Kidney (tissue), 14 donors: ENCODE measurements around the gene PIGU. TPM values are rescaled to one million over a fixed set of nuclear protein-coding genes. Genes with fewer than 3 reads are reported as not detected.

Source experiments
- DNase-seq, 5 donors: peaks; one replicate each; pipeline ENCODE4 v3.0.0-alpha.2; 2013 to 2020
- FAIRE-seq: peaks from 2 replicates; lab custom pipeline; 2012; peaks lifted over from hg19 to GRCh38; lab: Jason Lieb, UNC
- H3K27ac ChIP-seq, 2 donors: one replicate each; pipeline ENCODE4 v1.7.0; 2013; ENCODE audit warnings: low read depth in 2 of 2, low read length in 2 of 2, inconsistent platforms in 1 of 2
- H3K27me3 ChIP-seq: one replicate; pipeline ENCODE4 v1.7.1; 2013; ENCODE audit warnings: low read length, inconsistent platforms; ENCODE audit not compliant: control insufficient read depth, insufficient read depth
- H3K36me3 ChIP-seq, 3 donors: one replicate each; pipeline versions ENCODE4 v1.7.0 to v1.7.1; 2013; ENCODE audit warnings: low read length in 3 of 3, control low read depth in 1 of 3, inconsistent platforms in 1 of 3; ENCODE audit not compliant: insufficient read depth in 3 of 3, control insufficient read depth in 2 of 3
- H3K4me1 ChIP-seq, 3 donors: one replicate each; pipeline versions ENCODE4 v1.7.0 to v1.7.1; 2013; ENCODE audit warnings: low read length in 3 of 3, inconsistent platforms in 1 of 3, low read depth in 1 of 3; ENCODE audit not compliant: control insufficient read depth in 2 of 3, insufficient read depth in 2 of 3
- H3K4me3 ChIP-seq, 3 donors: one replicate each; pipeline versions ENCODE4 v1.7.0 to v1.8.1; 2013; ENCODE audit warnings: low read length in 3 of 3, control low read depth in 1 of 3, inconsistent platforms in 1 of 3
- H3K9ac ChIP-seq, 3 donors: one replicate each; pipeline versions ENCODE4 v1.7.0 to v1.7.1; 2013; ENCODE audit warnings: low read length in 3 of 3, control low read depth in 1 of 3, inconsistent platforms in 1 of 3
- H3K9me3 ChIP-seq, 3 donors: one replicate each; pipeline versions ENCODE4 v1.7.0 to v1.7.1; 2013; ENCODE audit warnings: low read length in 3 of 3, control low read depth in 1 of 3, inconsistent platforms in 1 of 3; ENCODE audit not compliant: control insufficient read depth in 2 of 3, insufficient read depth in 1 of 3
- CTCF ChIP-seq: IDR thresholded peaks from 3 replicates; pipeline ENCODE4 v1.5.1; 2012; ENCODE audit warnings: mild to moderate bottlenecking, moderate library complexity, borderline replicate concordance; ENCODE audit not compliant: insufficient read depth; ENCODE audit errors: extremely low read depth
- intact Hi-C: fragments of 100-400 bp; cut with DNase I; formaldehyde crosslinking; loops from one replicate; pipeline ENCODE4 v1.11.1; 2022
- polyA plus RNA-seq: library from polyadenylated mRNA; stranded (reverse); fragments of 350-450 nt; fragmentation: Illumina TruSeq; extraction: RNeasy Lipid Tissue Mini Kit (QIAGEN cat#74804); gene quantifications from one replicate; pipeline ENCODE4 v1.2.3, GENCODE V29; 2014; ENCODE audit warnings: low read depth, low replicate concordance; ENCODE audit not compliant: insufficient read depth
- total RNA-seq: library from RNA; stranded (reverse); fragmentation: NEBNext Ultra II Directional; extraction: Animal tissue kit (Norgen Biotek cat#: 25700); gene quantifications from one replicate; pipeline ENCODE4 v1.2.1, GENCODE V29; 2021
- donor health status: control.
- donor health status: control.
- donor health status: control.
- donor health status: control.
- donor health status: control.
- donor health status: DM: yes; HTN: yes; CAD: no.
- donor health status: Normal renal cell carcinoma (clear cell type).

Gene PIGU
- total and polyA plus RNA-seq, 2 donors from 2014 or later = 15.9 to 42.0 TPM

- DNase-seq = no peak
- Histone ChIP-seq H3K9ac (no peak overlapping the region), H3K36me3 (peaks cover 0 to 41% (median 13%) of the 10 kb centered on the region in 3 donors), H3K4me3 (no peak overlapping the region), H3K4me1 (no peaks in the 10 kb centered on the region), H3K27me3 (no peaks in the 10 kb centered on the region), H3K9me3 (no peaks in the 10 kb centered on the region), H3K27ac (no peak overlapping the region)
- no peak for FAIRE-seq
- TF ChIP-seq CTCF = no peak
- intact Hi-C loops = no loop called here
Measured at GRCh38 chr20:34539756-34540155, 137.1 kb downstream of the PIGU start.

DNA sequence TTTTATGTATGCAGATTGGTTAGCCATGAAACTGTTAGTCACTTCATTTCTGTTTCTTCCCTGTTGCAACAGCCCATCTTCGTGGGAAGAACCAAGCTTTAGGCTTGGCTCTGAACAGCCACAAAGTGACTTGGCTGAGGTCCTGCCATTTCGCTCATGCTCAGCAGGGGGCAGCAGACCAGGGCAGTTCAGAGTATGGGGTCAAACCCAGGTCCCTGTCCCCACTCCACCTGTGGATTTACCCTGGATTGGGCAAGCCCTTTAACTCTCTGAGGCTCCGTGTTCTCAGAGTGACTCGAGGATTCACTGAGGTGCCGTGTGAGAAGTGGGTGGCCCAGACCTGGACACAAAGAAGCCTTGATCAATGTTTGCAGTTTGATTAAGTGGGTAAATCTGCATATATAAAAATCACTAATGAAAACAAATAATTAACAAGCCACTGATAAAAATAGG lies 138.2 kb downstream of the PIGU start:
- TF ChIP-seq CTCF = peak; percentile 82
- H3K36me3 ChIP-seq = peaks cover 3 to 49% (median 19%) of the 10 kb centered on the region in 3 donors

DNA sequence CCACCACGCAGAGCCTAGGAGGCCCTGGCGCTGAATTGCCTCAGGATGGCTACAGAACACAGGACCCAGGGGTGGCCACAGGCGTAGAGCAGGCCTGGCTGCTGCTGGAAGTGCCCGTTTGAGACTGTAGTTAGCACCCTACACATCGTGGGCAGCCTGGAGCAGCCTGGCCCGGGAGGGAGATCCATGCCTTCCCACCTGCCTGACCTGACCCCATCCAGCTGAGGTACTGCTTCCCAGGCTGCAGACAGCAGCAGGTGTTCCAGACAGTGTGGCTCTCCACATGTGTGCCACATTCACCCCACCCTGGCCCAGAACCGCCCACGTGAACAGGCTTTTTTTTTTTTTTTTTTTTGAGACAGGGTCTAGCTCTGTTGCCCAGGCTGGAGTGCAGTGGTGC lies 139.2 kb downstream of the PIGU start:
- intact Hi-C loops = no loop called here
- no peak for TF ChIP-seq CTCF
- no peak for FAIRE-seq
- peaks cover 3 to 54% (median 25%) of the 10 kb centered on the region in 3 donors for H3K36me3 ChIP-seq
- H3K27ac ChIP-seq = no peak overlapping the region
- H3K9me3 ChIP-seq = no peaks in the 10 kb centered on the region
- no peak overlapping the region for H3K9ac ChIP-seq
- DNase-seq = peak in 1 of 5 donors; percentile 21
- no peak overlapping the region for H3K4me3 ChIP-seq
- H3K27me3 ChIP-seq = no peaks in the 10 kb centered on the region
- no peaks in the 10 kb centered on the region for H3K4me1 ChIP-seq

More for the DNA sequence above, 138.2 kb downstream of the PIGU start:
- no peak overlapping the region for H3K27ac ChIP-seq
- no peaks in the 10 kb centered on the region for H3K4me1 ChIP-seq
- intact Hi-C loops = no loop called here
- H3K9ac ChIP-seq = no peak overlapping the region
- no peaks in the 10 kb centered on the region for H3K27me3 ChIP-seq
- peak in 2 of 5 donors; percentile 27 to 72 for DNase-seq
- no peaks in the 10 kb centered on the region for H3K9me3 ChIP-seq
- FAIRE-seq = no peak
- H3K4me3 ChIP-seq = no peak overlapping the region
